Fibroblast of lung (primary cell): ENCODE results near the gene ADGRD1. TPM values are rescaled to one million over a fixed set of nuclear protein-coding genes. Genes with fewer than 3 reads are reported as not detected.

Experiments
- DNase-seq, 2 donors: peaks; one replicate each; pipeline versions ENCODE4 v3.0.0 to v3.0.0-alpha.2; 2010; ENCODE audit warnings: low read depth in 2 of 2
- H2AFZ ChIP-seq: 2 replicates; pipeline ENCODE4 v1.5.1; 2012; ENCODE audit warnings: low read length, control low read depth, inconsistent platforms
- H3K27ac ChIP-seq: 2 replicates; pipeline ENCODE4 v1.5.1; 2011; ENCODE audit warnings: low read length, control low read depth; ENCODE audit not compliant: insufficient read depth
- H3K27me3 ChIP-seq: 2 replicates; pipeline ENCODE4 v1.5.1; 2011; ENCODE audit warnings: mild to moderate bottlenecking, low read length; ENCODE audit not compliant: control insufficient read depth, insufficient read depth
- H3K36me3 ChIP-seq: 2 replicates; pipeline ENCODE4 v1.5.1; 2011; ENCODE audit warnings: low read length; ENCODE audit not compliant: control insufficient read depth, insufficient read depth
- H3K4me1 ChIP-seq: 2 replicates; pipeline ENCODE4 v1.5.1; 2011; ENCODE audit warnings: low read length; ENCODE audit not compliant: control insufficient read depth, insufficient read depth; ENCODE audit errors: extremely low read depth
- H3K4me2 ChIP-seq: 2 replicates; pipeline ENCODE4 v1.5.1; 2011; ENCODE audit warnings: low read length, control low read depth; ENCODE audit not compliant: insufficient read depth; ENCODE audit errors: extremely low read depth
- H3K4me3 ChIP-seq, 4 experiments: fragments of 200-600 bp in 1 of 4; sonication (generic) in 1 of 4; replicated peaks in 1 of 4; 2 replicates each; pipeline ENCODE4 v1.5.1; 2011 to 2016; ENCODE audit warnings: low read length in 4 of 4, low read depth in 3 of 4, mild to moderate bottlenecking in 3 of 4, control low read depth in 2 of 4, inconsistent platforms in 1 of 4, mixed read lengths in 1 of 4; ENCODE audit not compliant: insufficient read depth in 1 of 4; ENCODE audit errors: control extremely low read depth in 1 of 4
- H3K79me2 ChIP-seq: 2 replicates; pipeline ENCODE4 v1.5.1; 2012; ENCODE audit warnings: mild to moderate bottlenecking, low read length, inconsistent platforms; ENCODE audit not compliant: control insufficient read depth, insufficient read depth
- H3K9ac ChIP-seq: 2 replicates; pipeline ENCODE4 v1.5.1; 2011; ENCODE audit warnings: mild to moderate bottlenecking, low read length, control low read depth; ENCODE audit not compliant: insufficient read depth
- H3K9me3 ChIP-seq: 2 replicates; pipeline ENCODE4 v1.5.1; 2012; ENCODE audit warnings: low read depth, low read length; ENCODE audit not compliant: control insufficient read depth, insufficient read depth
- H4K20me1 ChIP-seq: 2 replicates; pipeline ENCODE4 v1.5.1; 2011; ENCODE audit warnings: low read length; ENCODE audit not compliant: control insufficient read depth, insufficient read depth; ENCODE audit errors: extremely low read depth
- EZH2 ChIP-seq: IDR thresholded peaks from 2 replicates; pipeline ENCODE4 v1.5.1; 2012; ENCODE audit warnings: low read length, control low read depth, mild to moderate bottlenecking; ENCODE audit errors: missing control alignments
- polyA plus RNA-seq, 2 donors: library from polyadenylated mRNA; depleted of rRNA in 1 of 2; stranded (reverse) in 1 of 2; unstranded in 1 of 2; fragments of >200 nt; gene quantifications; 2 replicates each; pipeline ENCODE4 v1.2.1, GENCODE V29; 2011 to 2012; ENCODE audit warnings: missing spikeins in 1 of 2
- total RNA-seq: library from RNA; depleted of rRNA; stranded (reverse); fragments of >200 nt; gene quantifications from 2 replicates; pipeline ENCODE4 v1.2.1, GENCODE V29; 2014
- TF ChIP-seq, protein P1 (sequence below), 2 donors: IDR thresholded peaks in 1 of 2; conservative IDR thresholded peaks in 1 of 2; 1 replicate in 1 of 2; 2 replicates in 1 of 2; pipeline ENCODE4 v1.5.1; 2011 to 2012; ENCODE audit warnings: low read length in 2 of 2, control low read depth in 1 of 2, inconsistent platforms in 1 of 2, low read depth in 1 of 2, mild to moderate bottlenecking in 1 of 2

The ADGRD1 gene
- total and polyA plus RNA-seq, 2 donors (not counting 1 experiment from before 2014, with no cell fraction given), result 7.3 to 11.6 TPM

DNA sequence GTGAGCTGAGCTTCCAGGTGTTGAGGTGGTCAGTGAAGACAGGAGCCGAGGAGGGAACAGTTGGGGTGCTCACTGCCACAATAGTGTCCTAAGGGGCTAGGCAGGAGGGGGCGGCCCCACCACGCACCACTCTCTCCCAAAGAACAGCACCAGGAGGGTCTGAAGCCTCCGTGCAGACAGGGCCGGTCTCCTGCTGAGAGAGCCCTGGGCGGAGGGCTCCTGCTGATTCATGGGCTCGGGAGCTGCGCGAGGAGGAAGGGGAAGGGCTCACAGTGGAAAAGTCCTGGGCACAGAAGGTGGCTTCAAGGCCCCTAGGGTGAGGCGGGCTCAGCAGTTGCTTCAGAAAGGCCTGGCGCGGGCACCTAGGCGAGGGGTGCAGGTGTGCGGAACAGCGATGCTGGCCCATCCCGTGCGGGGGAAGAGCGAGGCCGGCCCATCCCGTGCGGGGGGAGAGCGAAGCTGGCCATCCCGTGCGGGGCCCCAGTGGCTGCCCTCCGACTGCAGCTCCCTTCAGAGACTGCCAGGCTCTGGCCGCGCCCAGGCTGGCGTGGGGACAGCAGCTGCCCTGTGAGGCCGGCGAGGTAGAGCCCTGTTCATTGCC is 176.7 kb downstream of the ADGRD1 start:
- no peaks in the 10 kb centered on the region for H3K27me3 ChIP-seq
- no peak for TF ChIP-seq EZH2
- TF ChIP-seq, protein P1, sequence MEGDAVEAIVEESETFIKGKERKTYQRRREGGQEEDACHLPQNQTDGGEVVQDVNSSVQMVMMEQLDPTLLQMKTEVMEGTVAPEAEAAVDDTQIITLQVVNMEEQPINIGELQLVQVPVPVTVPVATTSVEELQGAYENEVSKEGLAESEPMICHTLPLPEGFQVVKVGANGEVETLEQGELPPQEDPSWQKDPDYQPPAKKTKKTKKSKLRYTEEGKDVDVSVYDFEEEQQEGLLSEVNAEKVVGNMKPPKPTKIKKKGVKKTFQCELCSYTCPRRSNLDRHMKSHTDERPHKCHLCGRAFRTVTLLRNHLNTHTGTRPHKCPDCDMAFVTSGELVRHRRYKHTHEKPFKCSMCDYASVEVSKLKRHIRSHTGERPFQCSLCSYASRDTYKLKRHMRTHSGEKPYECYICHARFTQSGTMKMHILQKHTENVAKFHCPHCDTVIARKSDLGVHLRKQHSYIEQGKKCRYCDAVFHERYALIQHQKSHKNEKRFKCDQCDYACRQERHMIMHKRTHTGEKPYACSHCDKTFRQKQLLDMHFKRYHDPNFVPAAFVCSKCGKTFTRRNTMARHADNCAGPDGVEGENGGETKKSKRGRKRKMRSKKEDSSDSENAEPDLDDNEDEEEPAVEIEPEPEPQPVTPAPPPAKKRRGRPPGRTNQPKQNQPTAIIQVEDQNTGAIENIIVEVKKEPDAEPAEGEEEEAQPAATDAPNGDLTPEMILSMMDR (conservative IDR thresholded peaks at IDR 0.05 in 1 of 2, IDR thresholded peaks at IDR 0.05 in 1 of 2; ENCODE audit: low read depth in 1 of 2, low read length in 2 of 2), result no peak
- no peak overlapping the region for H3K4me3 ChIP-seq
- H3K9ac ChIP-seq, result no peak overlapping the region
- no peak overlapping the region for H3K27ac ChIP-seq
- no peaks in the 10 kb centered on the region for H3K9me3 ChIP-seq
- DNase-seq, result no peak
- no peaks in the 10 kb centered on the region for H3K4me1 ChIP-seq
- H4K20me1 ChIP-seq, result no peaks in the 10 kb centered on the region
- H3K79me2 ChIP-seq, result no peaks in the 10 kb centered on the region
- H3K4me2 ChIP-seq, result no peak overlapping the region
- no peak overlapping the region for H2AFZ ChIP-seq
- H3K36me3 ChIP-seq, result no peaks in the 10 kb centered on the region

DNA sequence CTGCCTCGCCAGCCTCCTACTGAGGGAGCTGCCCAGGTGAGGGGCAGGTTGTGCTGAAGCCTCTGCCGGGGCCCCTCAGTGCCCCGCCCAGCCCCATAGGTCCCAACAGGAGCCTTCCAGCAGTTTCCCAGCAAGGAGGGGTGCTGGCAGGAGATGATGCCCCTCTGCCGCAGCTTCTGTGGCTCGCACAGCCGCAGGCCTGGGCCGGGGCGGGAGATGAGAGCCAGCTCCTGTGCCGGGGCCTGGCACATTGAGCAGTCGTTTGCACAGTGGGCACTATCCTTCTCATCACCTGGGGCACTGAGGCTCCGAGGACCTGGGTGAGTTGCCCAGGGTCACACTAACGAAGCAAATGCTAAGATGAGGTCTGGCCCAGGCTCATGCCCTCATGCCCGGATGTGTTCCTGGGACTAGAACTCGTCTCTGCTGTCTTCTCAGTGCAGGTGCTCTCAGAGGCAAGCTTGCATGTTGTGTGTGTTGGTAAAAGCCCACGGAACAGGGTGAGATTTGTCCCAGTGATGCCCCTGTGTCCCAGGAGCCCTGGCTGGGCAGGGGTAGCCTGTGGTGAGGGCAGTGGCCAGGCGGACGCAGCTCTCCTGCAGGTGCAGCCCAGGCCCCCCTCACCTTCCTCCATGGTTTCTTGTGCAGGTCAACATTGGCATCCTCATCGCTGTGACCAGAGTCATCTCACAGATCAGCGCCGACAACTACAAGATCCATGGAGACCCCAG is 177.5 kb downstream of the ADGRD1 start:
- Histone ChIP-seq H4K20me1 (no peaks in the 10 kb centered on the region), H3K4me2 (no peak overlapping the region), H3K9me3 (no peaks in the 10 kb centered on the region), H2AFZ (no peak overlapping the region), H3K27me3 (no peaks in the 10 kb centered on the region), H3K36me3 (no peaks in the 10 kb centered on the region), H3K4me1 (no peaks in the 10 kb centered on the region), H3K4me3 (no peak overlapping the region), H3K9ac (no peak overlapping the region), H3K27ac (no peak overlapping the region), H3K79me2 (no peaks in the 10 kb centered on the region)
- no peak for TF ChIP-seq EZH2
- TF ChIP-seq, protein P1 (conservative IDR thresholded peaks at IDR 0.05 in 1 of 2, IDR thresholded peaks at IDR 0.05 in 1 of 2; ENCODE audit: low read depth in 1 of 2, low read length in 2 of 2), result no peak
- no peak for DNase-seq

DNA sequence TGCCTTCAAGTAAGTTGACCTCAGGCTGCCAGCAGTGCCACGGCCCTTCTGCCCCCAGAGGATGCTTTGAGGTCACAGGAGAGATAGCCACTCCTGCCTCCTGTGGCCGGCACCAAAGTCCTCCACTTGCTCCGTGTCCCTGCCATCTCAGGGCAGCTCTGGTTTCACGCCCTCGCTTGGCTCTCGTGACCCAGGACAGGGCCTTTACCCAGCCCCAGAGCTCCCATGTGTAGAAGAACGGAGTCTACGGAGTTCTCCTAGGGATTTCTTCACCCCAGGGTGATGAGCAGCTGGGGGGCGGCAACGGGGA is 178.1 kb downstream of the ADGRD1 start:
- TF ChIP-seq, protein P1 (conservative IDR thresholded peaks at IDR 0.05 in 1 of 2, IDR thresholded peaks at IDR 0.05 in 1 of 2; ENCODE audit: low read depth in 1 of 2, low read length in 2 of 2), result no peak
- TF ChIP-seq EZH2, result no peak

More for the DNA sequence above, 178.1 kb downstream of the ADGRD1 start:
- no peak overlapping the region for H3K9ac ChIP-seq
- no peaks in the 10 kb centered on the region for H4K20me1 ChIP-seq
- H3K9me3 ChIP-seq, result no peaks in the 10 kb centered on the region
- DNase-seq, result no peak
- no peak overlapping the region for H3K4me3 ChIP-seq
- H2AFZ ChIP-seq, result no peak overlapping the region
- H3K4me1 ChIP-seq, result no peaks in the 10 kb centered on the region
- H3K27ac ChIP-seq, result no peak overlapping the region
- no peaks in the 10 kb centered on the region for H3K36me3 ChIP-seq
- H3K27me3 ChIP-seq, result no peaks in the 10 kb centered on the region
- no peak overlapping the region for H3K4me2 ChIP-seq
- no peaks in the 10 kb centered on the region for H3K79me2 ChIP-seq
